Liver (tissue), 3 donors: ENCODE measurements around the gene TRUB2.

ENCODE experiments used
- ATF3 ChIP-seq: IDR thresholded peaks from 2 replicates; pipeline ENCODE4 v1.6.1; 2016; ENCODE audit warnings: antibody characterized with exemption
- HNF4A ChIP-seq, 2 donors: conservative IDR thresholded peaks; 2 replicates each; pipeline ENCODE4 v1.6.1; 2016; ENCODE audit warnings: antibody characterized with exemption in 2 of 2, mild to moderate bottlenecking in 2 of 2
- HNF4G ChIP-seq: IDR thresholded peaks from 2 replicates; pipeline ENCODE4 v1.6.1; 2016; ENCODE audit warnings: antibody characterized with exemption
- RAD21 ChIP-seq, 2 donors: IDR thresholded peaks; 2 replicates each; pipeline ENCODE4 v1.6.1; 2016; ENCODE audit warnings: antibody characterized with exemption in 2 of 2, mild to moderate bottlenecking in 2 of 2
- TF ChIP-seq, protein P1 (sequence below): fragments of 150-350 bp; IDR thresholded peaks from 2 replicates; pipeline ENCODE4 v1.5.1; 2017; ENCODE audit warnings: improper control_type of control experiment, low read depth, low read length; ENCODE audit not compliant: missing input control
- donor health status: healthy.
- donor health status: healthy.

DNA sequence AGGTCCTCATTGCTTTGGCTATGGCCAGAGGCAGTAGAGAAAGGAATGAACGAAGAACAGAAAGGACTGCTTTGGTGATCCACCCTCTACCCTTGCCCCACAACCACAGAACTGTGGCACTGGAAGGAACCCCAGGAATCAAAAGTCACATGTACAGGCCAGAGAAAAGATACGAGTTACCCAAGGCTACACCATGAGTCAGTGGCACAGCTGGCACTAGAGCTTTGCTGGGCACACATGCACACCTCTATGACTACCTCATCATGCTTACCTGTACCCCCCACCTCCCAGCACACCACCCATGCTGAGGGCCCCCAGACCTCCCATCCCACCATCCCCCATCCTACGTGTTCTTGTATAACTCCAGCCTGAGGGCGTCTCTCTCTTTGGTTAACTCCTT is 59.6 kb downstream of the TRUB2 start:
- TF ChIP-seq, protein P1, sequence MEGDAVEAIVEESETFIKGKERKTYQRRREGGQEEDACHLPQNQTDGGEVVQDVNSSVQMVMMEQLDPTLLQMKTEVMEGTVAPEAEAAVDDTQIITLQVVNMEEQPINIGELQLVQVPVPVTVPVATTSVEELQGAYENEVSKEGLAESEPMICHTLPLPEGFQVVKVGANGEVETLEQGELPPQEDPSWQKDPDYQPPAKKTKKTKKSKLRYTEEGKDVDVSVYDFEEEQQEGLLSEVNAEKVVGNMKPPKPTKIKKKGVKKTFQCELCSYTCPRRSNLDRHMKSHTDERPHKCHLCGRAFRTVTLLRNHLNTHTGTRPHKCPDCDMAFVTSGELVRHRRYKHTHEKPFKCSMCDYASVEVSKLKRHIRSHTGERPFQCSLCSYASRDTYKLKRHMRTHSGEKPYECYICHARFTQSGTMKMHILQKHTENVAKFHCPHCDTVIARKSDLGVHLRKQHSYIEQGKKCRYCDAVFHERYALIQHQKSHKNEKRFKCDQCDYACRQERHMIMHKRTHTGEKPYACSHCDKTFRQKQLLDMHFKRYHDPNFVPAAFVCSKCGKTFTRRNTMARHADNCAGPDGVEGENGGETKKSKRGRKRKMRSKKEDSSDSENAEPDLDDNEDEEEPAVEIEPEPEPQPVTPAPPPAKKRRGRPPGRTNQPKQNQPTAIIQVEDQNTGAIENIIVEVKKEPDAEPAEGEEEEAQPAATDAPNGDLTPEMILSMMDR, result no peak
- TF ChIP-seq ATF3 (no peak), RAD21 (IDR thresholded peaks at IDR 0.05) (no peak), HNF4G (no peak), HNF4A (conservative IDR thresholded peaks at IDR 0.05) (no peak)
